Progenitor cell of endocrine pancreas (in vitro differentiated cells): Measurements from ENCODE around the gene DDX27. TPM values are rescaled to one million over a fixed set of nuclear protein-coding genes. Genes with fewer than 3 reads are reported as not detected.

Source experiments
- DNase-seq: peaks from one replicate; pipeline ENCODE4 v3.0.0; 2021; ENCODE audit warnings: low spot score; ENCODE audit not compliant: unreplicated experiment
- H3K27ac Mint-ChIP-seq: 2 replicates; pipeline ENCODE4 v1.8.0; 2021; ENCODE audit warnings: mild to moderate bottlenecking, moderate library complexity, mixed read lengths
- H3K27me3 Mint-ChIP-seq: 2 replicates; pipeline ENCODE4 v1.8.0; 2021; ENCODE audit warnings: mixed read lengths
- H3K36me3 Mint-ChIP-seq: 2 replicates; pipeline ENCODE4 v1.8.0; 2022; ENCODE audit warnings: mixed read lengths; ENCODE audit not compliant: insufficient read depth
- H3K4me1 Mint-ChIP-seq: 2 replicates; pipeline ENCODE4 v1.8.0; 2021; ENCODE audit warnings: low read depth, mixed read lengths
- H3K4me3 Mint-ChIP-seq: 2 replicates; pipeline ENCODE4 v1.8.0; 2021; ENCODE audit warnings: low read depth, mild to moderate bottlenecking, moderate library complexity, mixed read lengths
- H3K9me3 Mint-ChIP-seq: 2 replicates; pipeline ENCODE4 v1.8.0; 2021; ENCODE audit warnings: low read depth, mixed read lengths
- CTCF ChIP-seq: fragments of 200-600 bp; sonication (generic); IDR thresholded peaks from one replicate; pipeline ENCODE4 v1.5.0; 2021; ENCODE audit warnings: antibody characterized with exemption, mild to moderate bottlenecking; ENCODE audit not compliant: unreplicated experiment
- total RNA-seq: library from RNA; stranded (reverse); gene quantifications from 2 replicates; pipeline ENCODE4 v1.2.1, GENCODE V29; 2021

The DDX27 gene
- total RNA-seq, 1 donor from 2014 or later: 41.7 TPM

GRCh38 chr20:49237531-49237930, 18.3 kb downstream of the DDX27 start:
- no peak for DNase-seq
- H3K27ac Mint-ChIP-seq: peak overlapping the region; percentile 76
- H3K9me3 Mint-ChIP-seq: no peaks in the 10 kb centered on the region
- H3K4me1 Mint-ChIP-seq: no peaks in the 10 kb centered on the region
- no peak for TF ChIP-seq CTCF
- H3K36me3 Mint-ChIP-seq: peaks cover 31% of the 10 kb centered on the region
- no peak overlapping the region for H3K4me3 Mint-ChIP-seq
- no peaks in the 10 kb centered on the region for H3K27me3 Mint-ChIP-seq

GRCh38 chr20:49245921-49246740, 26.9 kb downstream of the DDX27 start:
- DNase-seq: no peak
- no peak overlapping the region for H3K4me3 Mint-ChIP-seq
- H3K9me3 Mint-ChIP-seq: no peaks in the 10 kb centered on the region
- no peaks in the 10 kb centered on the region for H3K4me1 Mint-ChIP-seq
- peak overlapping the region; percentile 59 for H3K27ac Mint-ChIP-seq
- H3K36me3 Mint-ChIP-seq: peaks cover 20% of the 10 kb centered on the region
- no peaks in the 10 kb centered on the region for H3K27me3 Mint-ChIP-seq
- TF ChIP-seq CTCF: peak; percentile 65

- H3K9me3 Mint-ChIP-seq: no peaks in the 10 kb centered on the region
- no peak overlapping the region for H3K27ac Mint-ChIP-seq
- no peak for TF ChIP-seq CTCF
- H3K4me1 Mint-ChIP-seq: no peaks in the 10 kb centered on the region
- DNase-seq: no peak
- H3K27me3 Mint-ChIP-seq: no peaks in the 10 kb centered on the region
- peaks cover 20% of the 10 kb centered on the region for H3K36me3 Mint-ChIP-seq
- H3K4me3 Mint-ChIP-seq: no peak overlapping the region
Measured at GRCh38 chr20:49247169-49247723, 28.0 kb downstream of the DDX27 start.

GRCh38 chr20:49247792-49248191, 28.6 kb downstream of the DDX27 start:
- Mint-ChIP-seq H3K27me3 (no peaks in the 10 kb centered on the region), H3K4me3 (no peak overlapping the region), H3K36me3 (peaks cover 21% of the 10 kb centered on the region), H3K4me1 (no peaks in the 10 kb centered on the region), H3K9me3 (no peaks in the 10 kb centered on the region), H3K27ac (no peak overlapping the region)
- no peak for DNase-seq
- no peak for TF ChIP-seq CTCF

- no peak overlapping the region for H3K4me3 Mint-ChIP-seq
- no peaks in the 10 kb centered on the region for H3K9me3 Mint-ChIP-seq
- peaks cover 23% of the 10 kb centered on the region for H3K36me3 Mint-ChIP-seq
- no peak for DNase-seq
- H3K27ac Mint-ChIP-seq: no peak overlapping the region
- no peaks in the 10 kb centered on the region for H3K27me3 Mint-ChIP-seq
- no peak for TF ChIP-seq CTCF
- no peaks in the 10 kb centered on the region for H3K4me1 Mint-ChIP-seq
Measured at GRCh38 chr20:49248301-49248700, 29.1 kb downstream of the DDX27 start.
